SU-DHL-6 (cell line): ENCODE results near the gene ATP2A3.

Source experiments
- H2AFZ ChIP-seq: fragments of 200-600 bp; sonication (generic); 2 replicates; pipeline ENCODE4 v1.6.1; 2014; ENCODE audit warnings: low read depth, mild to moderate bottlenecking, moderate library complexity, mixed read lengths, antibody characterized with exemption, low read length; ENCODE audit not compliant: severe bottlenecking
- H3F3A ChIP-seq: fragments of 200-600 bp; shearing (Covaris generic); 2 replicates; pipeline ENCODE4 v1.6.0; 2016; ENCODE audit warnings: antibody characterized with exemption, mild to moderate bottlenecking; ENCODE audit not compliant: insufficient read depth
- H3K27ac ChIP-seq: fragments of 200-600 bp; sonication (generic); 2 replicates; pipeline ENCODE4 v1.5.1; 2016; ENCODE audit warnings: low read depth, mild to moderate bottlenecking, low read length, moderate library complexity, mixed read lengths
- H3K27me3 ChIP-seq: fragments of 200-600 bp; sonication (generic), shearing (Covaris generic); 2 replicates; pipeline ENCODE4 v1.6.0; 2014; ENCODE audit warnings: mild to moderate bottlenecking, low read length
- H3K36me3 ChIP-seq: fragments of 200-600 bp; sonication (generic); 2 replicates; pipeline ENCODE4 v1.6.1; 2014; ENCODE audit warnings: mild to moderate bottlenecking, low read length, mixed read lengths
- H3K4me2 ChIP-seq: fragments of 300-600, 200-600 bp; shearing (Covaris generic), sonication (generic); 2 replicates; pipeline ENCODE4 v1.6.0; 2014; ENCODE audit warnings: low read length, low read depth, mild to moderate bottlenecking; ENCODE audit not compliant: poor library complexity, severe bottlenecking
- H3K4me3 ChIP-seq: fragments of 200-600 bp; sonication (generic); 2 replicates; pipeline ENCODE4 v1.5.1; 2014; ENCODE audit warnings: antibody characterized with exemption, low read length, mild to moderate bottlenecking, mixed read lengths; ENCODE audit not compliant: insufficient read depth, poor library complexity, severe bottlenecking
- H3K79me2 ChIP-seq: fragments of 200-600 bp; sonication (generic); 2 replicates; pipeline ENCODE4 v1.6.1; 2014; ENCODE audit warnings: mild to moderate bottlenecking, low read length, moderate library complexity; ENCODE audit not compliant: insufficient read depth
- H3K9ac ChIP-seq: fragments of 200-600 bp; sonication (generic); 2 replicates; pipeline ENCODE4 v1.7.0; 2014; ENCODE audit warnings: mild to moderate bottlenecking, low read length
- H3K9me2 ChIP-seq: fragments of 200-600 bp; sonication (generic); replicated peaks from 2 replicates; pipeline ENCODE4 v1.6.1; 2014; ENCODE audit warnings: low read length; ENCODE audit not compliant: insufficient read depth
- H3K9me3 ChIP-seq: fragments of 200-600 bp; sonication (generic); 2 replicates; pipeline ENCODE4 v1.6.1; 2014; ENCODE audit warnings: low read length, mixed read lengths; ENCODE audit not compliant: insufficient read depth
- H4K20me1 ChIP-seq: fragments of 200-600 bp; sonication (generic); 2 replicates; pipeline ENCODE4 v1.6.1; 2014; ENCODE audit warnings: low read depth, mild to moderate bottlenecking, antibody characterized with exemption, low read length, moderate library complexity, mixed read lengths
- CTCF ChIP-seq: fragments of 200-600 bp; sonication (generic); IDR thresholded peaks from one replicate; pipeline ENCODE4 v1.5.1; 2017; ENCODE audit warnings: antibody characterized with exemption, mild to moderate bottlenecking, low read length, moderate library complexity; ENCODE audit not compliant: insufficient read depth, poor library complexity, severe bottlenecking
- EZH2phosphoT487 ChIP-seq: fragments of 200-600 bp; sonication (generic), shearing (Covaris generic); conservative IDR thresholded peaks from 2 replicates; pipeline ENCODE4 v1.6.1; 2018; ENCODE audit warnings: mild to moderate bottlenecking, antibody characterized with exemption, low read length, moderate library complexity, mixed read lengths

Gene ATP2A3

DNA sequence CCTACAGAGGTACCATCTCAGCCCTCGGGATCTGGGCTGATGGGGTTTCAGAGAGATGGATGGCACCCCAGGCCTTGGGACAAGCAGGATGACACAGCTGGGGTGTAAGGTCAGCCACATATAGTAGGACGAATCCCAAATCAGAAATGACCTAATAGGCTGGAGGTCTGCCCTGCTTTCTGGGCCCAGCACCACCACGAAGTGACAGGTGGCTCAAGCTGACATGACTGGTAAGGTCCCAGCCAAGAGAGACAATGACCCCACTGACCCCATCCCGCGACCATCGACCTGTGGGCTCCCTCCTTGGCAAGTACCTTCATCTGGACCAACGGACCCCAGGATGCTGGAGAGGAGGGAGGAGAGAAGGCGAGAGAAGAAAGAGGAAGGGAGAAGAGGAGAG lies 87.0 kb downstream of the ATP2A3 start:
- Histone ChIP-seq H3K9ac (no peak overlapping the region), H3K36me3 (no peaks in the 10 kb centered on the region), H4K20me1 (no peaks in the 10 kb centered on the region), H3K79me2 (no peaks in the 10 kb centered on the region), H3K27me3 (no peaks in the 10 kb centered on the region), H3K4me2 (no peak overlapping the region), H3K9me2 (no peaks in the 10 kb centered on the region), H3K27ac (no peak overlapping the region), H3K4me3 (no peak overlapping the region), H3F3A (no peaks in the 10 kb centered on the region), H2AFZ (no peak overlapping the region), H3K9me3 (no peaks in the 10 kb centered on the region)
- TF ChIP-seq EZH2phosphoT487 (no peak), CTCF (no peak)

DNA sequence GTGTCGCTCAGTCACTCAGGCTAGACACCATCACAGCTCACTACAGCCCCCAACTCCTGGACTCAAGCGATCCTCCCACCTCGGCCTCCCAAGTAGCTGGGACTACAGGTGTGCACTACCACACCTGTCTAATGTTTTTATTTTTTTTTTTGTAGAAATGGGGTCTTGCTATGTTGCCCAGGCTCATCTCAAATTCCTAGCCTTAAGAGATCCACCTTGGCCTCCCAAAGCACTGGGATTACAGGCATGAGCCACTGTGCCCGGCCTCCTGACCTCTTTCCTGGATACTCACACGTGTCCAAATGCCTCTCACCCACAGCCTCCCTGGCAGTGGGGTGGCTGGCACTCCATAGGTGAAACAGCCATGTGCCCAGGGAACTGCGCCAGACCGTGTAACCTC lies 88.9 kb downstream of the ATP2A3 start:
- Histone ChIP-seq H3K9me2 (no peaks in the 10 kb centered on the region), H3F3A (no peaks in the 10 kb centered on the region), H3K36me3 (no peaks in the 10 kb centered on the region), H4K20me1 (no peaks in the 10 kb centered on the region), H3K9me3 (no peaks in the 10 kb centered on the region), H3K4me2 (no peak overlapping the region), H2AFZ (no peak overlapping the region), H3K27ac (no peak overlapping the region), H3K9ac (no peak overlapping the region), H3K4me3 (no peak overlapping the region), H3K27me3 (no peaks in the 10 kb centered on the region), H3K79me2 (no peaks in the 10 kb centered on the region)
- TF ChIP-seq EZH2phosphoT487 = no peak
- no peak for TF ChIP-seq CTCF
